Stimulated activated CD8-positive, alpha-beta memory T cell treated with anti-CD3 and anti-CD28 coated beads, Interleukin-12 subunit alpha, Interleukin-12 subunit beta, amount 100 ng/mL, for 1 hour (primary cell): ENCODE data around the gene RGS9.
A peak's percentile ranks its signal among the peaks of the same experiment; 100 is the strongest.

Experiments
- DNase-seq: peaks from one replicate; pipeline ENCODE4 v3.0.0-alpha.2; 2020; ENCODE audit warnings: low read depth

The RGS9 gene

DNA sequence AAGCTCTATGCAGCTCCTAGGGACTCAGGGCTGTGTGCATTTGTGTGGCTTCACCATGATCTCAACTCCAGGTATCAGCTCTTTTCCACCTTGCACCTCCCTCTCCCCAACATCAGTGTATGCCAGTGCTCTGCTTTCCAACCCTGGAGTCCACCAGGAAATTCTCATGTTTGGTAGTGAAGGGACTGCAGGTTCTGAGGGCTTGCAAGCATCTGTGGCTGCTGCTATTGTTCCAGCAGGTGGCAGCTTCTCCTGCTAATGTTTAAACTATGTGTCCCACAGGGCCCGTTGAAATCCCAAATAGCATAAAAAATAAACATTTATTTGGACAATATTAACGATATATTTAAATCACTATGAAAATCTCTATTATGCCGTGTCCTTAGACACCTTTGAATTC lies 82.0 kb downstream of the RGS9 start:
- DNase-seq: no peak

GRCh38 chr17:65219707-65220106 lies 82.5 kb downstream of the RGS9 start:
- no peak for DNase-seq

DNA sequence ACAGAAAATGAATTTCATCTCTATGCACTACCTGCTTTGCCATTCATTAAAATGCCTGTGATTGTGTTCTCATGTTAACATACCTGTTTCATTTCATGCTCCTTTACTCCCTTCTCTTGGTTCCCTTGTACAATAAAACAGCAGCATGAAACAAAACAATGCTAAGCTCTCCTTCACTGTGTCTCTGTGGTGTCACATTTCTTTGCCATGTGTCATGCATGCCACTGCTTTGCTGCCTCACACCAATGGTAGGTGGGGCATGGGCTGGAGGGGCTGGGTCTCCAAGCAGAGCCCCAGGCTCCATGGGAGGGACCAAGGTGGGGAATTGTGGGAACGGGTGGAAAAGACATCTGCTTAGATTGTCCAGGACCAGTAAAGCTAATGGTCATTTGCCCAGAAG lies 83.6 kb downstream of the RGS9 start:
- DNase-seq: no peak

- no peak for DNase-seq
Measured at GRCh38 chr17:65222214-65222738, 85.1 kb downstream of the RGS9 start.

DNA sequence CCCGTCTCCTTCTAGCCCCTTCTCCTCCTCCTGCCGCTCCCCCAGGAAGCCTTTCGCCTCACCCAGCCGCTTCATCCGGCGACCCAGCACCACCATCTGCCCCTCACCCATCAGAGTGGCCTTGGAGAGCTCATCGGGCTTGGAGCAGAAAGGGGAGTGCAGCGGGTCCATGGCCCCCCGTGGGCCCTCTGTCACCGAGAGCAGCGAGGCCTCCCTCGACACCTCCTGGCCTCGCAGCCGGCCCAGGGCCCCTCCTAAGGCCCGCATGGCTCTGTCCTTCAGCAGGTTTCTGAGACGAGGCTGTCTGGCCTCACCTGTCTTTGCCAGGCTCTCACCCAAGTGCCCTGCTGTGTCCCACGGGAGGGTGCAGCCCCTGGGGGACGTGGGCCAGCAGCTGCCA lies 87.9 kb downstream of the RGS9 start:
- DNase-seq: no peak

DNA sequence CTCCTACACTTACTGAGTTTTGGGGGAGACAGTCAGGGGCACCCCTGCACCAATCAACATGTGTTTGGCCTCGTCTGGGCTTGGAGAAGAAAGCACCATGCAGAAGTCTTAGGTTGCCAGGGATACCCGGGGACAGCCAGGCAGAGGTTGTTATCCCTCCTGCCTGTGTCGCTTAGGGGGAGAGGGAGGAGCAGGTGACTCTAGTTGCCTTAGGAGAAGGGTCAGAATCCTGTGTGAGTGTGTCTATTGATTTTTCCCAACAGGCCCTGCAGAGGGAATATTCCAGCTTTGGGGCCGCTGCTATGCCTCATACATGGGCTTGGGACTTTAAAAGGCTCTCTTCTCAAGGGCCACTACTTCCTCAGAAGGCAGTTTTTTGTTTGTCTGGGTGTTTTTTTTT lies 89.1 kb downstream of the RGS9 start:
- no peak for DNase-seq

DNA sequence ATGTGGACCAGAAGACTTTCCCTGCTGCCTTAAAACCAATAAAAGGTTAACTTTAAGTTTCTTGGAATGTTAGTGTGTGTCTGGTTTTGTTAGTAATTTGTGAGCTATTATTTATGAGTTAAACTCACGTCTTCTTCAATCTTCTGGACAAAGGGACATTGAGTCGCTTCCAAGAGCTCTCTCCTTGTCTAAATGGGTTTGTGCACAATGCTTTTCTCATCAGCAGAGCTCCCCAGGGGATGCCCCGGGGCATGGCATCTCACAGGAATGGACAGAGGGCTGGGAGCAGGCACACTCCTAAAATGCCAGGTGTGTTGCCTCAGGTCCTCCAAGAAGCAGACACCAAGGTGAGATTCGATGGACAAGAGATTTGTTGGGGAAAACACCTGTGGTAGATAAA lies 90.5 kb downstream of the RGS9 start:
- no peak for DNase-seq

DNA sequence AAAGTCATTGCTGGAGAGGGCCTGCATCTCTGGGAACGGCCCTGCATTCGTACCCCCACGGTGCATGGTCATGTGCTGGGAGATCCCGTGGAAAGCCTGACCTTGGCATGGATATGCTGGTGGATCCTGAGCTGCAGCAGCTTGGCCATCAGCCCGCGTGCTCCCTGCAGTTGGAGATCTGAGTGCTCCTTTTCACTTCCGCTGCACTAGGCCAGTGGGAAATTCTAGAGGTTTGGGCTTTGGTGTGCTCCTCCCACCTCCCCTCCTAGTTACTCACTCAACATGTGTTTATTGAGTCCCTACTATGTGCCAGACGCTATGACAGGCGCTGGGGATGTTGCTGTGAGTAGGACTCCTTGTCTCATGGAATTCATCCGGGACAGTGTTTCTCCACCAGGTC lies 91.1 kb downstream of the RGS9 start:
- DNase-seq: no peak

- DNase-seq: no peak
Measured at GRCh38 chr17:65228734-65229620, 91.8 kb downstream of the RGS9 start.

DNA sequence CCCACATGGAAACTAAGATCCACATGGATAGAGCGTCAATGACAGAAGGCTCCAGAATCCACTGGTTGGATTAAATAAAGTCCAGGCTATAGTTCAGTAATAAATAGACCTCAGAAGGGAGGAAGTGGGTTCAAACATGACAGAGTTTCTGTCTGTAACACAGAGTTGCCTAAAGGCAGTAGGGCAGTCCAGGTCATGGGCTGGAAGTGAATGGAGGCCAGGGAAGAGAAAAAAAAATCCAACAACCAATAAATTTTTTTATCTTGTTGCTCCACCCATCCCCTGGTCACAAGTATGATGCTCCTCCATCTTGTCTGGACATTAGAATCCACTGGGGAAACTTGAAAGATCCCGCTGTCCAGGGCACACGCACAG lies 92.4 kb downstream of the RGS9 start:
- DNase-seq: no peak

GRCh38 chr17:65230040-65230439 lies 92.9 kb downstream of the RGS9 start:
- DNase-seq: no peak

DNA sequence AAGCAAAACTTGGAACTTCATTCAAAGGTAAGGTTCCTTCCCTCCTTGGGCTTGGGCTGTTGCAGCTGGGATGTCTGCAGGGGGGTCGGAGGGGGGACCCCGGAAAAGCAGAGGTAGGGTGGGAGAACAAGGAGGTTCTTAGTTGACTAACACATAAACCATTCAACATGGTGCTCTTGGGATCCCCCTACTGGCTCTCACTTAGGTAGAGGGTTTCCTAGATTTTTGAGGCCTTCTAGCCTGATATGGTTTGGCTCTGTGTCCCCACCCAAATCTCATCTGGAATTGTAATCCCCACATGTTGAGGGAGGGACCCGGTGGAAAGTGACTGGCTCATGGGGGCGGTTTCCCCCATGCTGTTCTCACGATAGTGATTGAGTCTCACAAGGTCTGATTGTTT lies 93.9 kb downstream of the RGS9 start:
- no peak for DNase-seq

GRCh38 chr17:65231662-65232335 lies 94.6 kb downstream of the RGS9 start:
- peak; percentile 15 for DNase-seq

DNA sequence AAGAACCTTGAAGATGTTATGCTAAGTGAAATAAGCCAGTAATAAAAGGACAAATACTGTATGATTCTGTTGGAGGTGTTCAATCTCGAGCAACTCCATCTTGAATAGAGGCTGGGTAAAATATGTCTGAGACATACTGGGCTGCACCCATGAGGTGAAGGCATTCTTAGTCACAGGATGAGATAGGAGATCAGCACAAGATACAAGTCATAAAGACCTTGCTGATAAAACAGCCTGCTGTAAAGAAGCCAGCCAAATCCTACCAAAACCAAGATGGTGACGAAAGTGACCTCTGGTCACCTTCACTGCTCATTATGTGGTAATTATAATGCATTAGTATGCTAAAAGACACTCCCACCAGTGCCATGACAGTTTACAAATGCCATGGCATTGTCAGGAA lies 98.1 kb downstream of the RGS9 start:
- no peak for DNase-seq

- no peak for DNase-seq
Measured at GRCh38 chr17:65236321-65236720, 99.2 kb downstream of the RGS9 start.

- DNase-seq: no peak
Measured at GRCh38 chr17:65243838-65244625, 106.9 kb downstream of the RGS9 start.

- DNase-seq: no peak
Measured at GRCh38 chr17:65246252-65246651, 109.1 kb downstream of the RGS9 start.

- DNase-seq: no peak
Measured at GRCh38 chr17:65249774-65250173, 112.6 kb downstream of the RGS9 start.

GRCh38 chr17:65254166-65254565 lies 117.0 kb downstream of the RGS9 start:
- DNase-seq: no peak

DNA sequence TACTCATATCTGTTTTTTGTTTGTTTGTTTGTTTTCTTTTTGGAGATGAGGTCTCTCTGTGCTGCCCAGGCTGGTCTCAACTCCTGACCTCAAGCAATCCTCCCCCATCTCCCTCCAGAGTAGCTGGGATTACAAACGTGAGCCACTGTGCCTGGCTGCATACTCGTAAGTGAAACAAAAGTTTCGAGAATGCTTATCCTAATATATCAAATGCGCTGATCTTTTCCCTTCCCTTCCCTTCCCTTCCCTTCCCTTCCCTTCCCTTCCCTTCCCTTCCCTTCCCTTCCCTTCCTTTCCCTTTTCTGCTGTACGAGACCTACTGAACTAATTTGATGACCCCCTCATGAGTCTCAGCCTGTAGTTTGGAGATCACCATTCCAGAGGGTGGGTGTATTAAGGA lies 122.1 kb downstream of the RGS9 start:
- DNase-seq: no peak

DNA sequence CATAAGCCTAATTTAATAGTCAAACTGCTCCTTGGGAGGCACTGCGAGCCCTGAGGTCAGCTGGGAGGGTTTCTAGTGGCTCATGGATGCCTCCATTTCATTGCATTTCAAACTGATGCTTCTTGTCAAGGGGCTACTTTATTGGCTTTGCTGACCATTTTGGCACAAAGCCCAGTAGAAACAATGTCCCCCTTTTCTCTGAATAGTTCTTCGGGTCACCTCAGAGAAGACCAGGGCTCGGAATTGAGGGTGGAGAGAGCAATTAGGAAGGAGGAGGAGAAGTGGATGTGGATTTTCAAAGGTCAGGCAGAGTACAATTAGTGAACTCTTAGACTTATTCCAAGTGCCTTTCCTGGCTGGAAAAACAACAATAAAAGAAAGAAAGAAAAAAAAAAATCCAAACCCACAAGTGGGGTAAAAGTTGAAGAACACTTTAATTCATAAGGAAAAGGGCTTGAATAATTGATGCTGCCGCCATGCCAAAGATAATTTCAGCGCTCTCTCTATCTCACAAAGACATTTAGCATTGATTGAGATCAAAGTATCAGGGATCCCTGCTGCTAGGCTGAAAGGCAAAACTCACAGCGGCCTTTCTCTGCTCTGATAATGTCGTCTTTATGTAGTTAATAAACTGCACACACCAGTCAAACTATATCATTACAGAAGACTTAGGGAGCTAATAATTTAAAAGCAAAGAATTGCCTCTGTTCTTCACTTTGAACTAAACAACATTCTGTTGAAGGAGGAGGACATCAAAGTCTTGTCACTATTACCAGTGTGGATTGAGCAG lies 122.7 kb downstream of the RGS9 start:
- DNase-seq: no peak

- DNase-seq: no peak
Measured at GRCh38 chr17:65260626-65261025, 123.5 kb downstream of the RGS9 start.
